HCT116 (cell line): ENCODE results near the gene RNF214. TPM values are rescaled to one million over a fixed set of nuclear protein-coding genes. Genes with fewer than 3 reads are reported as not detected.

Source experiments
- ATAC-seq: fragments of 200-7000 bp; cut with Tn5 transposase; 2 replicates; pipeline ENCODE4 v1.9.1; 2020; ENCODE audit warnings: mild to moderate bottlenecking, moderate library complexity
- BruUV-seq: library from RNA; stranded (reverse); fragments of 400-500 nt; replicated peaks from 2 replicates; lab custom pipeline; 2021; lab: Mats Ljungman, UMichigan
- CTCF ChIA-PET: fragments of 300-600 bp; sonication (Branson Sonifier 250); formaldehyde crosslinking; loops from one replicate; lab custom pipeline; 2021; ENCODE audit warnings: antibody characterized with exemption; lab: Charles Lee
- POLR2A ChIA-PET: fragments of 300-600, 350-600 bp; sonication (Branson Sonifier 250); formaldehyde crosslinking; loops from one replicate; lab custom pipeline; 2021; ENCODE audit warnings: antibody characterized with exemption; lab: Charles Lee
- RAD21 ChIA-PET, 2 experiments: fragments of 300-600 bp; sonication (Branson Sonifier 250); formaldehyde crosslinking; loops; one replicate each; lab custom pipeline; 2023; ENCODE audit warnings: low total read pairs in 2 of 2; ENCODE audit not compliant: uncharacterized antibody in 2 of 2, unreplicated experiment in 2 of 2, low non-redundant PET in 1 of 2; lab: Charles Lee
- DNase-seq: peaks from one replicate; pipeline ENCODE4 v3.0.0-alpha.2; 2010; ENCODE audit warnings: low read depth, low spot score
- H2AFZ ChIP-seq: fragments of 200-600 bp; shearing (Covaris generic), sonication (generic); 2 replicates; pipeline ENCODE4 v1.6.1; 2017; ENCODE audit warnings: low read depth, mixed run types, mixed read lengths, antibody characterized with exemption, low read length; ENCODE audit not compliant: poor library complexity, severe bottlenecking
- H3K27ac ChIP-seq: 2 replicates; pipeline ENCODE4 v1.5.1; 2012; ENCODE audit warnings: low read depth, low read length
- H3K27me3 ChIP-seq: fragments of 200-600 bp; sonication (generic); 2 replicates; pipeline ENCODE4 v1.6.1; 2016; ENCODE audit warnings: mixed run types, low read length, mixed read lengths; ENCODE audit not compliant: insufficient read depth
- H3K36me3 ChIP-seq, 2 experiments: fragments of 200-500 bp in 1 of 2; fragments of 200-600 bp in 1 of 2; sonication (Bioruptor generic) in 1 of 2; sonication (generic) in 1 of 2; 2 replicates each; pipeline versions ENCODE4 v1.5.1 to v1.6.1; 2014 to 2016; ENCODE audit warnings: low read length in 2 of 2, inconsistent platforms in 1 of 2, mixed read lengths in 1 of 2, mixed run types in 1 of 2; ENCODE audit not compliant: insufficient read depth in 2 of 2, control insufficient read depth in 1 of 2
- H3K4me1 ChIP-seq, 2 experiments: fragments of 200-600 bp in 1 of 2; sonication (generic) in 1 of 2; 2 replicates each; pipeline versions ENCODE4 v1.5.1 to v1.6.1; 2012 to 2017; ENCODE audit warnings: low read length in 2 of 2, inconsistent platforms in 1 of 2, mild to moderate bottlenecking in 1 of 2, mixed read lengths in 1 of 2, mixed run types in 1 of 2, moderate library complexity in 1 of 2; ENCODE audit not compliant: insufficient read depth in 2 of 2, control insufficient read depth in 1 of 2
- H3K4me2 ChIP-seq: fragments of 200-600 bp; sonication (generic); 2 replicates; pipeline ENCODE4 v1.6.1; 2017; ENCODE audit warnings: mixed run types, low read length, mixed read lengths
- H3K4me3 ChIP-seq, 2 experiments: fragments of 200-600 bp in 1 of 2; sonication (generic) in 1 of 2; replicated peaks in 1 of 2; 2 replicates each; pipeline ENCODE4 v1.5.1; 2011 to 2016; ENCODE audit warnings: low read length in 2 of 2, control low read depth in 1 of 2, low read depth in 1 of 2, mild to moderate bottlenecking in 1 of 2, mixed read lengths in 1 of 2, mixed run types in 1 of 2
- H3K79me2 ChIP-seq: fragments of 200-600 bp; sonication (generic); 2 replicates; pipeline ENCODE4 v1.6.1; 2017; ENCODE audit warnings: mild to moderate bottlenecking, mixed run types, low read length, moderate library complexity, mixed read lengths; ENCODE audit not compliant: insufficient read depth
- H3K9ac ChIP-seq: fragments of 200-600 bp; sonication (generic); 2 replicates; pipeline ENCODE4 v1.6.1; 2016; ENCODE audit warnings: low read length, mixed read lengths
- H3K9me2 ChIP-seq: fragments of 200-600 bp; sonication (generic), shearing (Covaris generic); 2 replicates; pipeline ENCODE4 v1.6.1; 2017; ENCODE audit warnings: mixed run types, mild to moderate bottlenecking, moderate library complexity; ENCODE audit not compliant: insufficient read depth
- H3K9me3 ChIP-seq, 2 experiments: fragments of 200-500 bp in 1 of 2; fragments of 200-600 bp in 1 of 2; sonication (Bioruptor generic) in 1 of 2; sonication (generic) in 1 of 2; 2 replicates each; pipeline ENCODE4 v1.6.1; 2014 to 2017; ENCODE audit warnings: low read length in 2 of 2, mixed read lengths in 2 of 2, inconsistent platforms in 1 of 2, low read depth in 1 of 2, mild to moderate bottlenecking in 1 of 2, mixed run types in 1 of 2, moderate library complexity in 1 of 2; ENCODE audit not compliant: control insufficient read depth in 1 of 2, insufficient read depth in 1 of 2
- H4K20me1 ChIP-seq: fragments of 200-600 bp; sonication (generic), shearing (Covaris generic); 2 replicates; pipeline ENCODE4 v1.6.1; 2017; ENCODE audit warnings: mixed run types, mild to moderate bottlenecking, moderate library complexity; ENCODE audit not compliant: insufficient read depth
- CEBPB ChIP-seq: IDR thresholded peaks from 2 replicates; pipeline ENCODE4 v1.6.1; 2012; ENCODE audit warnings: low read depth
- EGR1 ChIP-seq: IDR thresholded peaks from 2 replicates; pipeline ENCODE4 v1.6.1; 2012; ENCODE audit warnings: low read depth
- EZH2 ChIP-seq: fragments of 200-600 bp; sonication (generic); IDR thresholded peaks from 2 replicates; pipeline ENCODE4 v1.6.1; 2017; ENCODE audit warnings: antibody characterized with exemption, mixed run types
- FOSL1 ChIP-seq: IDR thresholded peaks from 2 replicates; pipeline ENCODE4 v1.6.1; 2012; ENCODE audit warnings: low read depth
- JUND ChIP-seq: IDR thresholded peaks from 2 replicates; pipeline ENCODE4 v1.6.1; 2012
- POLR2A ChIP-seq: IDR thresholded peaks from 2 replicates; pipeline ENCODE4 v1.7.0; 2011; ENCODE audit warnings: borderline replicate concordance; ENCODE audit not compliant: insufficient read depth, insufficient read length; ENCODE audit errors: extremely low read depth
- POLR2AphosphoS5 ChIP-seq: IDR thresholded peaks from 2 replicates; pipeline ENCODE4 v1.6.1; 2011; ENCODE audit warnings: mild to moderate bottlenecking, low read depth, low read length, moderate library complexity
- RAD21 ChIP-seq: IDR thresholded peaks from 2 replicates; pipeline ENCODE4 v1.6.1; 2012; ENCODE audit warnings: low read depth, mild to moderate bottlenecking
- SIN3A ChIP-seq: IDR thresholded peaks from 2 replicates; pipeline ENCODE4 v1.6.1; 2012; ENCODE audit warnings: low read depth
- SP1 ChIP-seq: IDR thresholded peaks from 2 replicates; pipeline ENCODE4 v1.6.1; 2012; ENCODE audit warnings: low read depth
- TCF7L2 ChIP-seq: IDR thresholded peaks from 2 replicates; pipeline ENCODE4 v1.7.0; 2011; ENCODE audit warnings: borderline replicate concordance, inconsistent platforms; ENCODE audit not compliant: insufficient read depth, insufficient read length; ENCODE audit errors: extremely low read depth
- ZFX ChIP-seq: fragments of 450-650 bp; IDR thresholded peaks from 2 replicates; pipeline ENCODE4 v1.6.1; 2017
- ZNF274 ChIP-seq: fragments of 200-500 bp; sonication (Bioruptor generic); IDR thresholded peaks from 2 replicates; pipeline ENCODE4 v1.6.1; 2014; ENCODE audit warnings: mild to moderate bottlenecking, low read depth, low read length, inconsistent platforms
- intact Hi-C: fragments of 100-400 bp; cut with micrococcal nuclease; formaldehyde crosslinking; loops from 2 replicates; pipeline ENCODE4 v1.10.0; 2022
- total RNA-seq: library from RNA; stranded (reverse); gene quantifications from one replicate; pipeline ENCODE4 v1.2.1, GENCODE V29; 2021; ENCODE audit not compliant: unreplicated experiment
- TF ChIP-seq, protein P1 (sequence below): IDR thresholded peaks from 2 replicates; pipeline ENCODE4 v1.6.1; 2012
- TF ChIP-seq, protein P2 (sequence below), 3 experiments: fragments of 200-600 bp in 1 of 3; sonication (generic) in 1 of 3; IDR thresholded peaks in 2 of 3; conservative IDR thresholded peaks in 1 of 3; 2 replicates each; pipeline ENCODE4 v1.5.1; 2012 to 2017; ENCODE audit warnings: low read depth in 2 of 3, low read length in 2 of 3, antibody characterized with exemption in 1 of 3, borderline replicate concordance in 1 of 3, control low read depth in 1 of 3, mild to moderate bottlenecking in 1 of 3, mixed read lengths in 1 of 3, mixed run types in 1 of 3, moderate library complexity in 1 of 3; ENCODE audit not compliant: insufficient read depth in 1 of 3
- TF ChIP-seq, protein P3 (sequence below): IDR thresholded peaks from 2 replicates; pipeline ENCODE4 v1.6.1; 2012; ENCODE audit warnings: low read depth

RNF214 gene
- total RNA-seq, 1 experiment from 2014 or later, result 29.3 TPM

DNA sequence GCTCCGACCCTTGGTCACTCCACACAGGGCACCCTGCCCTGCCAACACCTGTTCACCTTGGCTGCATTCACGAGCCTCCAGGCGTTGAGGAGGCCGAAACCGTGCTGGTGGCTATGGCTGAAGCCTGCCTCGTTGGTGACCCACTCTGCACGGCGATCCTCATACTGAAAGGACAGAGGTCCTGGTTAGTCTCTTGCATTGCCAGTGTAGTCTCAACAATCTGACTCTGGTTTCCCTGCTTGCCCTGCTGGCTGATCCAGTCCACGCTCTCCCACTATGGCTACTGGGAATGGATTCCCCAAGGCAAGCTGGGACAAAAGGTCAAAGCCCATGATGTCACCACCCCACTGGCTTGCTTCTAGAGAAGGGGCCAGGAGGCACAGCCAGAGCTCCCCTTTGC is 13.5 kb upstream of the RNF214 start:
- Histone ChIP-seq H3K9me3 (no peaks in the 10 kb centered on the region), H3K27me3 (no peaks in the 10 kb centered on the region), H3K4me3 (no peak overlapping the region), H3K4me2 (no peak overlapping the region), H3K36me3 (peaks cover 9 to 19% of the 10 kb centered on the region in 2 experiments; a peak in 3 of 4 replicates), H3K9ac (no peak overlapping the region), H3K9me2 (no peaks in the 10 kb centered on the region), H3K79me2 (no peaks in the 10 kb centered on the region), H3K27ac (no peak overlapping the region), H4K20me1 (no peaks in the 10 kb centered on the region), H3K4me1 (peaks cover 10 to 20% of the 10 kb centered on the region in 2 experiments), H2AFZ (no peak overlapping the region)
- ChIA-PET CTCF (no interaction called here), POLR2A (no interaction called here), RAD21 (no interaction called here)
- ATAC-seq (no peak), DNase-seq (no peak)
- no peak for TF ChIP-seq TCF7L2
- TF ChIP-seq FOSL1, result no peak
- TF ChIP-seq EGR1, result no peak
- no peak for TF ChIP-seq ZFX
- no TSS peak for BruUV-seq
- intact Hi-C loops, result no loop called here

DNA sequence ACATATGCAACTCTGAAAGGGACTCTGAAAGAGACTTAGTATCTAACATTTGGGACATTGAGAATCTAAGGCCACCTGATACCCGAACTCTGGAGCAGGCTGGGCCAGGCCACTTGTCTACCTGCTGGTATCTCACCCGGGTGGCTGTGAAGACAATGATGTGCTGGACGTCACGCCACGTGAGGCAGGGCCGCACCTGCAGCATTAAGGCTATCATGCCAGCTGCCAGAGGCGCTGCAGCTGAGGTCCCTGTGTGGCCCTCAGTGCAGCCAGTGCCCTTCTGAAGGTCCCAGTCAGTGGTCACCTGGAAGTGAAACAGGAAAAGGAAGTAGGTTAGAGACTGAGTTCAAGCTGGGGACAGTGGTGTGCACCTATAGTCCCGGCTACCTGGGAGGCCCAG is 13.0 kb upstream of the RNF214 start:
- POLR2A ChIA-PET, result no interaction called here

More for the DNA sequence above, 13.0 kb upstream of the RNF214 start:
- no peak overlapping the region for H3K27ac ChIP-seq
- H3K9ac ChIP-seq, result no peak overlapping the region
- ChIA-PET RAD21 (no interaction called here), CTCF (no interaction called here)
- BruUV-seq, result no TSS peak
- DNase-seq, result no peak
- H3K36me3 ChIP-seq, result peaks cover 9 to 17% of the 10 kb centered on the region in 2 experiments; a peak in 3 of 4 replicates
- H3K9me2 ChIP-seq, result no peaks in the 10 kb centered on the region
- no peaks in the 10 kb centered on the region for H3K79me2 ChIP-seq
- TF ChIP-seq FOSL1 (no peak), RAD21 (no peak), SIN3A (no peak), CEBPB (no peak), EGR1 (no peak), ZNF274 (no peak), JUND (no peak), POLR2AphosphoS5 (no peak), POLR2A (no peak), SP1 (no peak), EZH2 (no peak)
- TF ChIP-seq, protein P1, sequence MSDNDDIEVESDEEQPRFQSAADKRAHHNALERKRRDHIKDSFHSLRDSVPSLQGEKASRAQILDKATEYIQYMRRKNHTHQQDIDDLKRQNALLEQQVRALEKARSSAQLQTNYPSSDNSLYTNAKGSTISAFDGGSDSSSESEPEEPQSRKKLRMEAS, result no peak
- TF ChIP-seq, protein P2, sequence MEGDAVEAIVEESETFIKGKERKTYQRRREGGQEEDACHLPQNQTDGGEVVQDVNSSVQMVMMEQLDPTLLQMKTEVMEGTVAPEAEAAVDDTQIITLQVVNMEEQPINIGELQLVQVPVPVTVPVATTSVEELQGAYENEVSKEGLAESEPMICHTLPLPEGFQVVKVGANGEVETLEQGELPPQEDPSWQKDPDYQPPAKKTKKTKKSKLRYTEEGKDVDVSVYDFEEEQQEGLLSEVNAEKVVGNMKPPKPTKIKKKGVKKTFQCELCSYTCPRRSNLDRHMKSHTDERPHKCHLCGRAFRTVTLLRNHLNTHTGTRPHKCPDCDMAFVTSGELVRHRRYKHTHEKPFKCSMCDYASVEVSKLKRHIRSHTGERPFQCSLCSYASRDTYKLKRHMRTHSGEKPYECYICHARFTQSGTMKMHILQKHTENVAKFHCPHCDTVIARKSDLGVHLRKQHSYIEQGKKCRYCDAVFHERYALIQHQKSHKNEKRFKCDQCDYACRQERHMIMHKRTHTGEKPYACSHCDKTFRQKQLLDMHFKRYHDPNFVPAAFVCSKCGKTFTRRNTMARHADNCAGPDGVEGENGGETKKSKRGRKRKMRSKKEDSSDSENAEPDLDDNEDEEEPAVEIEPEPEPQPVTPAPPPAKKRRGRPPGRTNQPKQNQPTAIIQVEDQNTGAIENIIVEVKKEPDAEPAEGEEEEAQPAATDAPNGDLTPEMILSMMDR (IDR thresholded peaks at IDR 0.05 in 2 of 3, conservative IDR thresholded peaks at IDR 0.05 in 1 of 3; ENCODE audit: borderline replicate concordance in 1 of 3, insufficient read depth in 1 of 3, low read depth in 2 of 3, low read length in 2 of 3), result no peak
- TF ChIP-seq, protein P3, sequence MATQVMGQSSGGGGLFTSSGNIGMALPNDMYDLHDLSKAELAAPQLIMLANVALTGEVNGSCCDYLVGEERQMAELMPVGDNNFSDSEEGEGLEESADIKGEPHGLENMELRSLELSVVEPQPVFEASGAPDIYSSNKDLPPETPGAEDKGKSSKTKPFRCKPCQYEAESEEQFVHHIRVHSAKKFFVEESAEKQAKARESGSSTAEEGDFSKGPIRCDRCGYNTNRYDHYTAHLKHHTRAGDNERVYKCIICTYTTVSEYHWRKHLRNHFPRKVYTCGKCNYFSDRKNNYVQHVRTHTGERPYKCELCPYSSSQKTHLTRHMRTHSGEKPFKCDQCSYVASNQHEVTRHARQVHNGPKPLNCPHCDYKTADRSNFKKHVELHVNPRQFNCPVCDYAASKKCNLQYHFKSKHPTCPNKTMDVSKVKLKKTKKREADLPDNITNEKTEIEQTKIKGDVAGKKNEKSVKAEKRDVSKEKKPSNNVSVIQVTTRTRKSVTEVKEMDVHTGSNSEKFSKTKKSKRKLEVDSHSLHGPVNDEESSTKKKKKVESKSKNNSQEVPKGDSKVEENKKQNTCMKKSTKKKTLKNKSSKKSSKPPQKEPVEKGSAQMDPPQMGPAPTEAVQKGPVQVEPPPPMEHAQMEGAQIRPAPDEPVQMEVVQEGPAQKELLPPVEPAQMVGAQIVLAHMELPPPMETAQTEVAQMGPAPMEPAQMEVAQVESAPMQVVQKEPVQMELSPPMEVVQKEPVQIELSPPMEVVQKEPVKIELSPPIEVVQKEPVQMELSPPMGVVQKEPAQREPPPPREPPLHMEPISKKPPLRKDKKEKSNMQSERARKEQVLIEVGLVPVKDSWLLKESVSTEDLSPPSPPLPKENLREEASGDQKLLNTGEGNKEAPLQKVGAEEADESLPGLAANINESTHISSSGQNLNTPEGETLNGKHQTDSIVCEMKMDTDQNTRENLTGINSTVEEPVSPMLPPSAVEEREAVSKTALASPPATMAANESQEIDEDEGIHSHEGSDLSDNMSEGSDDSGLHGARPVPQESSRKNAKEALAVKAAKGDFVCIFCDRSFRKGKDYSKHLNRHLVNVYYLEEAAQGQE, result no peak
- TF ChIP-seq, all 23 proteins: peak for 0
- ATAC-seq, result no peak
- H3K9me3 ChIP-seq, result no peaks in the 10 kb centered on the region
- no peak overlapping the region for H3K4me3 ChIP-seq
- no peak overlapping the region for H2AFZ ChIP-seq
- peaks cover 10 to 20% of the 10 kb centered on the region in 2 experiments for H3K4me1 ChIP-seq
- H4K20me1 ChIP-seq, result no peaks in the 10 kb centered on the region
- no peak overlapping the region for H3K4me2 ChIP-seq
- H3K27me3 ChIP-seq, result no peaks in the 10 kb centered on the region
- intact Hi-C loops, result no loop called here
